ENCODE measurements around the gene GPC5.

The GPC5 gene

GRCh38 chr13:91986761-91987483 lies 588.5 kb downstream of the GPC5 start:
- Mint-ChIP-seq H3K9me3 (peaks cover 10% of the 10 kb centered on the region), H3K4me1 (no peaks in the 10 kb centered on the region), H3K27ac (no peak overlapping the region), H3K4me3 (no peak overlapping the region), H3K36me3 (no peaks in the 10 kb centered on the region)
- ATAC-seq (no peak), DNase-seq (ENCODE audit: low spot score in 2 of 2) (no peak)

GRCh38 chr13:91988331-91988730 lies 589.9 kb downstream of the GPC5 start:
- ATAC-seq = no peak
- no peaks in the 10 kb centered on the region for H3K36me3 Mint-ChIP-seq
- DNase-seq (ENCODE audit: low spot score in 2 of 2) = no peak
- no peak overlapping the region for H3K27ac Mint-ChIP-seq
- peaks cover 5% of the 10 kb centered on the region for H3K9me3 Mint-ChIP-seq
- no peak overlapping the region for H3K4me3 Mint-ChIP-seq
- H3K4me1 Mint-ChIP-seq = no peaks in the 10 kb centered on the region

- H3K4me3 Mint-ChIP-seq = no peak overlapping the region
- no peaks in the 10 kb centered on the region for H3K4me1 Mint-ChIP-seq
- peaks cover 3% of the 10 kb centered on the region for H3K9me3 Mint-ChIP-seq
- no peaks in the 10 kb centered on the region for H3K36me3 Mint-ChIP-seq
- DNase-seq (ENCODE audit: low spot score in 2 of 2) (no peak), ATAC-seq (no peak)
- no peak overlapping the region for H3K27ac Mint-ChIP-seq
These were observed 614.4 kb downstream of the GPC5 start for GRCh38 chr13:92012787-92013186.

GRCh38 chr13:92017737-92018136 lies 619.3 kb downstream of the GPC5 start:
- Mint-ChIP-seq H3K9me3 (peaks cover 5% of the 10 kb centered on the region), H3K36me3 (no peaks in the 10 kb centered on the region), H3K4me1 (no peaks in the 10 kb centered on the region), H3K4me3 (no peak overlapping the region), H3K27ac (no peak overlapping the region)
- ATAC-seq (no peak), DNase-seq (ENCODE audit: low spot score in 2 of 2) (no peak)

- DNase-seq (ENCODE audit: low spot score in 2 of 2) (no peak), ATAC-seq (no peak)
- H3K4me1 Mint-ChIP-seq = no peaks in the 10 kb centered on the region
- H3K27ac Mint-ChIP-seq = no peak overlapping the region
- H3K4me3 Mint-ChIP-seq = no peak overlapping the region
- peaks cover 22% of the 10 kb centered on the region for H3K9me3 Mint-ChIP-seq
- H3K36me3 Mint-ChIP-seq = no peaks in the 10 kb centered on the region
These were observed 630.3 kb downstream of the GPC5 start for GRCh38 chr13:92028695-92029094.

- Mint-ChIP-seq H3K36me3 (no peaks in the 10 kb centered on the region), H3K4me3 (no peak overlapping the region), H3K27ac (no peak overlapping the region), H3K4me1 (no peaks in the 10 kb centered on the region), H3K9me3 (peaks cover 18% of the 10 kb centered on the region)
- no peak for DNase-seq (ENCODE audit: low spot score in 2 of 2)
- no peak for ATAC-seq
These were observed 631.2 kb downstream of the GPC5 start for GRCh38 chr13:92029641-92030040.

- H3K4me1 Mint-ChIP-seq = no peaks in the 10 kb centered on the region
- H3K4me3 Mint-ChIP-seq = no peak overlapping the region
- peaks cover 8% of the 10 kb centered on the region for H3K9me3 Mint-ChIP-seq
- H3K36me3 Mint-ChIP-seq = no peaks in the 10 kb centered on the region
- no peak for DNase-seq (ENCODE audit: low spot score in 2 of 2)
- ATAC-seq = no peak
- no peak overlapping the region for H3K27ac Mint-ChIP-seq
These were observed 640.5 kb downstream of the GPC5 start for GRCh38 chr13:92038905-92039304.

- no peaks in the 10 kb centered on the region for H3K4me1 Mint-ChIP-seq
- H3K36me3 Mint-ChIP-seq = no peaks in the 10 kb centered on the region
- no peak overlapping the region for H3K4me3 Mint-ChIP-seq
- no peak for DNase-seq (ENCODE audit: low spot score in 2 of 2)
- H3K27ac Mint-ChIP-seq = no peak overlapping the region
- peaks cover 8% of the 10 kb centered on the region for H3K9me3 Mint-ChIP-seq
- no peak for ATAC-seq
These were observed 644.1 kb downstream of the GPC5 start for GRCh38 chr13:92042522-92042921.

- Mint-ChIP-seq H3K36me3 (no peaks in the 10 kb centered on the region), H3K4me1 (no peaks in the 10 kb centered on the region), H3K4me3 (no peak overlapping the region), H3K27ac (no peak overlapping the region), H3K9me3 (peaks cover 10% of the 10 kb centered on the region)
- DNase-seq (ENCODE audit: low spot score in 2 of 2) (no peak), ATAC-seq (no peak)
These were observed 645.9 kb downstream of the GPC5 start for GRCh38 chr13:92044351-92044750.

- Mint-ChIP-seq H3K36me3 (no peaks in the 10 kb centered on the region), H3K27ac (no peak overlapping the region), H3K9me3 (peaks cover 14% of the 10 kb centered on the region), H3K4me1 (no peaks in the 10 kb centered on the region), H3K4me3 (no peak overlapping the region)
- DNase-seq (ENCODE audit: low spot score in 2 of 2) (no peak), ATAC-seq (no peak)
These were observed 656.0 kb downstream of the GPC5 start for GRCh38 chr13:92054389-92054788.

GRCh38 chr13:92074658-92075057 lies 676.2 kb downstream of the GPC5 start:
- no peak overlapping the region for H3K4me3 Mint-ChIP-seq
- H3K27ac Mint-ChIP-seq = no peak overlapping the region
- no peaks in the 10 kb centered on the region for H3K4me1 Mint-ChIP-seq
- peaks cover 4% of the 10 kb centered on the region for H3K9me3 Mint-ChIP-seq
- DNase-seq (ENCODE audit: low spot score in 2 of 2) (no peak), ATAC-seq (no peak)
- H3K36me3 Mint-ChIP-seq = no peaks in the 10 kb centered on the region

- no peak for DNase-seq (ENCODE audit: low spot score in 2 of 2)
- Mint-ChIP-seq H3K36me3 (no peaks in the 10 kb centered on the region), H3K4me3 (no peak overlapping the region), H3K4me1 (no peaks in the 10 kb centered on the region), H3K9me3 (peaks cover 16% of the 10 kb centered on the region), H3K27ac (no peak overlapping the region)
- no peak for ATAC-seq
These were observed 699.0 kb downstream of the GPC5 start for GRCh38 chr13:92097337-92097903.

- H3K4me1 Mint-ChIP-seq = no peaks in the 10 kb centered on the region
- no peak overlapping the region for H3K27ac Mint-ChIP-seq
- H3K36me3 Mint-ChIP-seq = no peaks in the 10 kb centered on the region
- DNase-seq (ENCODE audit: low spot score in 2 of 2) (no peak), ATAC-seq (no peak)
- H3K4me3 Mint-ChIP-seq = no peak overlapping the region
- peaks cover 16% of the 10 kb centered on the region for H3K9me3 Mint-ChIP-seq
These were observed 703.4 kb downstream of the GPC5 start for GRCh38 chr13:92101801-92102200.

- Mint-ChIP-seq H3K27ac (no peak overlapping the region), H3K9me3 (peaks cover 14% of the 10 kb centered on the region), H3K4me1 (no peaks in the 10 kb centered on the region), H3K36me3 (no peaks in the 10 kb centered on the region), H3K4me3 (no peak overlapping the region)
- no peak for DNase-seq (ENCODE audit: low spot score in 2 of 2)
- no peak for ATAC-seq
These were observed 705.3 kb downstream of the GPC5 start for GRCh38 chr13:92103689-92104153.

GRCh38 chr13:92122186-92122853 lies 723.9 kb downstream of the GPC5 start:
- Mint-ChIP-seq H3K9me3 (peaks cover 14% of the 10 kb centered on the region), H3K4me1 (no peaks in the 10 kb centered on the region), H3K27ac (no peak overlapping the region), H3K4me3 (no peak overlapping the region), H3K36me3 (no peaks in the 10 kb centered on the region)
- no peak for DNase-seq (ENCODE audit: low spot score in 2 of 2)
- no peak for ATAC-seq

GRCh38 chr13:92126399-92126798 lies 728.0 kb downstream of the GPC5 start:
- H3K4me1 Mint-ChIP-seq = no peaks in the 10 kb centered on the region
- ATAC-seq = no peak
- H3K9me3 Mint-ChIP-seq = peaks cover 12% of the 10 kb centered on the region
- H3K27ac Mint-ChIP-seq = no peak overlapping the region
- no peak for DNase-seq (ENCODE audit: low spot score in 2 of 2)
- H3K4me3 Mint-ChIP-seq = no peak overlapping the region
- H3K36me3 Mint-ChIP-seq = no peaks in the 10 kb centered on the region
